Activated T-cell treated with anti-CD3 and anti-CD28 coated beads, Interleukin-2, amount 50 U/mL, for 4 hours (primary cell): ENCODE results near the gene EXOC2. TPM values are rescaled to one million over a fixed set of nuclear protein-coding genes. Genes with fewer than 3 reads are reported as not detected.

ENCODE experiments used
- ATAC-seq, 2 donors: fragments of 200-7000 bp; cut with Tn5 transposase; one replicate each; pipeline ENCODE4 v1.10.0; 2021
- DNase-seq: peaks from one replicate; pipeline ENCODE4 v3.0.0-alpha.2; 2020
- H3K27me3 Mint-ChIP-seq: one replicate; pipeline ENCODE4 v1.8.0; 2021; ENCODE audit warnings: low read depth, mixed read lengths
- H3K36me3 Mint-ChIP-seq: one replicate; pipeline ENCODE4 v1.8.0; 2022; ENCODE audit warnings: mixed read lengths; ENCODE audit not compliant: insufficient read depth
- H3K4me1 Mint-ChIP-seq: one replicate; pipeline ENCODE4 v1.8.0; 2021; ENCODE audit warnings: low read depth, mixed read lengths
- H3K4me3 Mint-ChIP-seq: one replicate; pipeline ENCODE4 v1.8.0; 2021; ENCODE audit warnings: mild to moderate bottlenecking, moderate library complexity, mixed read lengths
- H3K9me3 Mint-ChIP-seq: one replicate; pipeline ENCODE4 v1.8.0; 2021; ENCODE audit warnings: mixed read lengths
- total RNA-seq, 3 donors: library from RNA; stranded (reverse); gene quantifications; one replicate each; pipeline ENCODE4 v1.2.1, GENCODE V29; 2021

The EXOC2 gene
- total RNA-seq, 3 donors from 2014 or later = 29.8 to 31.3 (median 30.0) TPM

DNA sequence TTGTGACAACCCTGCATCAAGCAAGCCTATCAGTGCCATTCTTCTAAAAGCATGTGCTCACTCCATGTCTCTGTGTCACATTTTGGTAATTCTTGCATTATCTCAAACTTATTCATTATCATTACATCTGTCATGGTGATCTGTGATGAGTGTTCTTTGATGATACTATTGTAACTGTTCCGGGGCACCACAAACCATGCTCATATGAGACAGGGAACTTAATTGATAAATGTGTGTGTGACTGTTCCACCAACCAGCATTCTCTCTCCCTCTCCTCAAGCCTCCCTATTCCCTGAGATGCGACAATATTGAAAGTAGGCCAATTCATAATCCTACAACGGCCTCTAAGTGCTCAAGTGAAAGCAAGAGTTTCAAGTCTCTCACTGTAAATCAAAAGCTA lies 40.1 kb downstream of the EXOC2 start:
- H3K36me3 Mint-ChIP-seq = peaks cover 16% of the 10 kb centered on the region
- DNase-seq (no peak), ATAC-seq (peak; percentile 56 to 67)
- peaks cover 10% of the 10 kb centered on the region for H3K4me1 Mint-ChIP-seq
- no peaks in the 10 kb centered on the region for H3K27me3 Mint-ChIP-seq
- H3K9me3 Mint-ChIP-seq = no peaks in the 10 kb centered on the region
- no peak overlapping the region for H3K4me3 Mint-ChIP-seq

DNA sequence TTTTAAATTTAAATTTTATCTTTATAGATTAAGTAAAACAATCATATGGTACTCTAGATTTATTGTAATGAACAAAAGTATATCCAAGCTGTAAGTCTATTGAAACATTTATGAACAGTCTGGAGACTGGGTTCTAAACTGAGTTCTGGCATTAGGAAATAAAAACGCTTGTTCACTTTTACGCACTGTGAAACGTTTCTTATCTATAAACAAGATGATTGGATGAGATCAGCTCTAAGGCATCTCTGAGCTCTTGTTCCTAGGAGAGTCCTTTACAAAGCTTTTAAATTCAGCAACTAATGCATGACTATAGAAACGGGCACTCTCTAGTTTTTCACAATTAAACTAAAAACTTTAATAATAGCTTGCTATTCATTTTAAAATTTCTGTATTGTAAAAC lies 42.8 kb downstream of the EXOC2 start:
- Mint-ChIP-seq H3K9me3 (no peaks in the 10 kb centered on the region), H3K4me3 (no peak overlapping the region), H3K4me1 (peaks cover 30% of the 10 kb centered on the region), H3K27me3 (no peaks in the 10 kb centered on the region), H3K36me3 (peaks cover 10% of the 10 kb centered on the region)
- no peak for ATAC-seq
- DNase-seq = no peak

DNA sequence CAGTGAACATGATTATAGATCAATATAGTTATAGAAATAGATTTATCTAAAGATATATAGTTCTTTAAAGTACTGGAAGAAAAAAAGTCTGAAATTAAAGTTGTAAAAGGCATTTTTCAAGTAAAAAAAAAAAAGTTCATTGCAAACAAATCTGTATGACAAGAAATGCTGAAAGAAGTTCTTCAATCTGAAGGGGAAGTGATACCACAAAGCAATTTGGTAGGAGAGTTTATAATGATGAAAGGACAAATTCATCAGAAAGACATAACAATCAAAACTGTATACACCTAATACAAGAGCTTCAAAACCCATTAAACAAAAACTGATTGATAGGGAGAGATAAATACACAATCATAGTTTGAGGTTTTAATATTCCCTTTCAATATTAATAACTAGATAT lies 50.1 kb downstream of the EXOC2 start:
- H3K36me3 Mint-ChIP-seq = peaks cover 14% of the 10 kb centered on the region
- ATAC-seq = no peak
- no peak overlapping the region for H3K4me3 Mint-ChIP-seq
- H3K27me3 Mint-ChIP-seq = no peaks in the 10 kb centered on the region
- DNase-seq = no peak
- no peaks in the 10 kb centered on the region for H3K9me3 Mint-ChIP-seq
- H3K4me1 Mint-ChIP-seq = peaks cover 38% of the 10 kb centered on the region

DNA sequence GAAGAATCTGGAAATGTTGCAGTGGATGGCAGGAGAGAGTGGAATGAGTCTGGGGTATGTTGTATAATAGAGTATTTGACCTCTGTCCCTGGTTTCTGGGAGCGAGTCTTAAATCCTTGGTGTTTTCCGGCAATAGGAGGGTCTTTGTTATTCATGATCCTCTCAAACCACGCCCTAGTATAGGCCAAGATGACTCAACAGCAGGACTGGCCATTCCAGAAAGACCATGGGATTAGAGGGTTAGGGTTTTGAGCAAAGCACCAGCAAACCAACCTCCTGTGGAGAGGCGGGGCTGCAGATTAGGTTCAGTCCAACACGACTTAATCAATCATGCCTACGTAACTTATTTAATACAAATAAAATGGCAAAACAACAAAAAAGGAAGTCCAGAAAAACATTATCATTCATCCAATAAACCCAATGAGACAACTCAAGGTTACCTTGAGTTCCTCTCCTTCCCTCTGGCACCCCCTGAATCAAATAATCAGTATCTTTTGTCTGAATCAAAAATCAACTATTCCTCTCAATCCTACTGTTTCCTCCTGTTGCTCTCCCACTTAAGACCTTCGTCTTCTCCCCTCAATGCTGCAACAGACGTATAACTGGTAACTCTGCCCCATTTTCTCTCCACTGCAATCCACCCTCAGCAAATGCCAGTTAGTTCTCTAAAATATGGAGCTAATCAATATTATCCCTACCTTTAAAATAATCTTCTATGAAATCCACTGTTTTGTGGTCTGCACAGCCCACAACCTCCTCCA lies 51.5 kb downstream of the EXOC2 start:
- H3K27me3 Mint-ChIP-seq = no peaks in the 10 kb centered on the region
- DNase-seq = no peak
- H3K4me3 Mint-ChIP-seq = no peak overlapping the region
- no peak for ATAC-seq
- H3K4me1 Mint-ChIP-seq = peaks cover 28% of the 10 kb centered on the region
- no peaks in the 10 kb centered on the region for H3K9me3 Mint-ChIP-seq
- peaks cover 19% of the 10 kb centered on the region for H3K36me3 Mint-ChIP-seq

DNA sequence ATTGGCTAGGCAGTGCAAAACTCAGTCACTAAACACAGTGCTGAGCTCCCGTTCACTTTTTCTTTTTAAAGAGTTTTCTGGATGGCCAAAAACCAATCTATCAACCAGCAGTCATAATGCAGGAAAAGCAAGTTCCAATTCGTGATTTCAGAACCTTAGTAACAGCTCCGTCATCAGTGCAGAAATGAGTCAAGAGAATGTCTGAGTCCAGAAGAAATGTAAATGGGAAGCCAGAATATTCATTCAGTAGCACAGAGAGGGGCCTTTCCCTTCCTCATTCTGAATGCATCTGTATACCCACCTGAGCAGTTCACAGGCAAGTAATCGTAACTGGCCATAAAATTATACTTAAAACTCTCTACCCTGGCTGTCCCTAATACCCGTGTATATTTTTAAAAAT lies 56.5 kb downstream of the EXOC2 start:
- Mint-ChIP-seq H3K4me1 (peaks cover 6% of the 10 kb centered on the region), H3K36me3 (peaks cover 31% of the 10 kb centered on the region), H3K4me3 (no peak overlapping the region), H3K27me3 (no peaks in the 10 kb centered on the region), H3K9me3 (no peaks in the 10 kb centered on the region)
- DNase-seq (no peak), ATAC-seq (peak; percentile 70 to 75)

DNA sequence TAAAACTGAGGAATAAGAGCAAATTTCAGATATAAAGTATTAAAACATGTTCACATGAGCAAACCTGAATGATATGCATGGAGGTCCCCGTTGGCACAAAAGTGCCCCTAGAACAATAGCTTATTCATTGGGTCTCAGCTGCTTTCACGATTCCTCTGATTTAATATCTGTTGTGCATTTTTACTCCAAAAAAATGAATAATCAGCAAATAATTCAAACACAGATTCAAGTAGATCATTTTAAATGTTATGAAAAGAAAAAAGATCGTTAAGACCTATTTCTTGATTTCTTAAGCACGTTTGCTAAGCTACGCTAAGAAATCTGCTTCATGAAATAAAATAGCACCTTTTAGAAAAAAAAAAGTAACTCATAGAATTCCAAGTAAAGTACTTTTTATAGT lies 57.7 kb downstream of the EXOC2 start:
- Mint-ChIP-seq H3K4me1 (peaks cover 3% of the 10 kb centered on the region), H3K4me3 (no peak overlapping the region), H3K27me3 (no peaks in the 10 kb centered on the region), H3K36me3 (peaks cover 28% of the 10 kb centered on the region), H3K9me3 (no peaks in the 10 kb centered on the region)
- DNase-seq = no peak
- no peak for ATAC-seq

DNA sequence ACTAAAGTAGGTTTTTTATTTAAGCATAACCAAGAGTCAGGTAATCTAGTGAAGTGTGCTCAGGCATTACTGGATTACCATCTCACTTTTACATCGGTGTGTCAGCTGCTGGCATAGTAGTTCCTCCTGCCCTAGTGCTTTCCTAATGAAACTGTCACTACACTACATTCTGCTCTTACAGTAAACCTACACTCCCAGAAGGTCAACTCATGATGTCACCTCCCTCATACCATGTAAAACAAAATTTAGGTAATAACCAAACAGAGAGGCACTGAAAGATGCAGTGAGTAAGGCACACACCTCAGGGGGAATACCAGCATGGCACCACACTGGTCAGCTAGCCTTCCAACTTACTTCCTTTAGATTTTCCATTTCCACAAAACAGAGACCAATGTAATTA lies 59.3 kb downstream of the EXOC2 start:
- DNase-seq (no peak), ATAC-seq (no peak)
- Mint-ChIP-seq H3K27me3 (no peaks in the 10 kb centered on the region), H3K4me3 (no peak overlapping the region), H3K4me1 (peaks cover 9% of the 10 kb centered on the region), H3K36me3 (peaks cover 32% of the 10 kb centered on the region), H3K9me3 (no peaks in the 10 kb centered on the region)

DNA sequence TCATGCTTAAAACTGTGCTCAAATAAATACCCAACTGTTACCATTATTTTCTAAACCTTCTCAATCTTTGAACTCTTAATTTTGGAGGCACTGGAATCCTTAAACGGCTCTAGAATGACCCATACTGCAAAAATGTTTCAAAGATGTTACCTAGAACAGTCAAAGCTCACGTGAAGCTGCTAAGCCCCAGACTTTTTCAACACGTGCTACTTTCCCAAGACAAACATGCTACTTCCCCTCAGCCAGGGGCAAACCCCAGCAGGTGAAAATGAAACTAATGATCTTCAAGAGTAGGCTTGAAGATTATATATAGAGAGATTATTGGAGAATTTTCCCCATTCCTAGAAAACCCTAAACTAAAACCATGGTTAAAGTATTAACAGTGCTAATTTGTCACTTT lies 64.2 kb downstream of the EXOC2 start:
- no peak for DNase-seq
- H3K9me3 Mint-ChIP-seq = no peaks in the 10 kb centered on the region
- no peak overlapping the region for H3K4me3 Mint-ChIP-seq
- H3K27me3 Mint-ChIP-seq = no peaks in the 10 kb centered on the region
- H3K36me3 Mint-ChIP-seq = peaks cover 26% of the 10 kb centered on the region
- H3K4me1 Mint-ChIP-seq = peaks cover 11% of the 10 kb centered on the region
- ATAC-seq = no peak

DNA sequence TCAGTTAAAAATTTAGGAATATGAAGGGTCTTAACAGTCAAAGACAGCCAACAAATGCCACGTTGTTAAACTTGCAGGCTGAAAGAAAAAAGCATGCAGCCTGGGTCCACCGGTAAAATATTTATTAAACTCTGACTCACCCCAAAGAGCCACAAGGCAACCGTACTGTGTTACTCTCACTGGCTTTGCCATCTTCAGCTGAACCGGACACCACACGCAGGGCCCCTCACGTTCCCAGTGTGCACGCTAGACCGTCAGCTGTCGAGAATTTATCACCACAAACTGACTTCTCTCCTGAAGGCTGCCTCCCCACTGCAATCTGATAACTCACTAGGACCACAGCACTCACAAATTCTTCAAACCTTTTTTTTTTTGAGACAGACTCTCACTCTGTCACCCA lies 66.7 kb downstream of the EXOC2 start:
- no peak overlapping the region for H3K4me3 Mint-ChIP-seq
- peaks cover 11% of the 10 kb centered on the region for H3K4me1 Mint-ChIP-seq
- no peaks in the 10 kb centered on the region for H3K9me3 Mint-ChIP-seq
- ATAC-seq = no peak
- peaks cover 21% of the 10 kb centered on the region for H3K36me3 Mint-ChIP-seq
- H3K27me3 Mint-ChIP-seq = no peaks in the 10 kb centered on the region
- no peak for DNase-seq

DNA sequence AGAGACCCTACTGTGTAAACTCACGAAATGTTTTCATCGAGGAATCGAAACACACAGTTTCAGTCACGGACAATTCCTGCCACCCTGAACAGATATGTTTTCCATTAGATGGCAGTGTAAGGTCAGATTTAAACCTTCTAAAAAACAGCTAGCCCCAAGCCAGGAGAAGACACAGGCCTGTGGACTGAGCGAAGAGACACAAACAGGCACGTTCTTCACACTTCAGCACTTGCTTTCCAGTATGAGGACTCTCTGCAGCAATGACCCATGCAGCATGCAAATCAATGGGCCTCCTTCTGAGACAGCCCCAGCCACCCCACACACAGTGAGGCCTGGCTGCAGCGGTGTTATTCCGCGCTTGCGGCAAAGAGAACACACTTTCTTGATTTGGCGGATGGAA lies 68.0 kb downstream of the EXOC2 start:
- ATAC-seq (no peak), DNase-seq (no peak)
- Mint-ChIP-seq H3K4me3 (no peak overlapping the region), H3K27me3 (no peaks in the 10 kb centered on the region), H3K36me3 (peaks cover 21% of the 10 kb centered on the region), H3K9me3 (no peaks in the 10 kb centered on the region), H3K4me1 (peaks cover 11% of the 10 kb centered on the region)

DNA sequence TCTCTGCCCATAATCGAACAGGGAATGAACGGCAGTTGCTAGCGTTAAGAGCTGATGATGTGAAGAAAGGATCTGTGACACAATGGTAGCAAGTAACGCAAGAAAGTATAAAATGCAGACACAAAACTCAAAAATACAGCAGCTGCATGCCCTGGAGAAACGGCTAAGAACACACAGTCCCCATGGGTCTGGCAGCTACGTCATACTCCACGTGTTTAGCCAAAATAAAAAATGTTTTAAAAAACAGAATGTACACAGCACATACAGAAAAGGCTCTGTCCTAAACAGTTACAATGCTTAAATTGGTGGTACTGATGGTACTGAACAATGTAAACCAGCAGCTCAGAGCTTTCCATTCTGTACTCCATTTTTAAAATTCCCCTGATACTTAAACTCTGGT lies 70.5 kb downstream of the EXOC2 start:
- Mint-ChIP-seq H3K36me3 (peaks cover 17% of the 10 kb centered on the region), H3K9me3 (no peaks in the 10 kb centered on the region), H3K27me3 (no peaks in the 10 kb centered on the region), H3K4me1 (no peaks in the 10 kb centered on the region), H3K4me3 (no peak overlapping the region)
- no peak for ATAC-seq
- DNase-seq = no peak

DNA sequence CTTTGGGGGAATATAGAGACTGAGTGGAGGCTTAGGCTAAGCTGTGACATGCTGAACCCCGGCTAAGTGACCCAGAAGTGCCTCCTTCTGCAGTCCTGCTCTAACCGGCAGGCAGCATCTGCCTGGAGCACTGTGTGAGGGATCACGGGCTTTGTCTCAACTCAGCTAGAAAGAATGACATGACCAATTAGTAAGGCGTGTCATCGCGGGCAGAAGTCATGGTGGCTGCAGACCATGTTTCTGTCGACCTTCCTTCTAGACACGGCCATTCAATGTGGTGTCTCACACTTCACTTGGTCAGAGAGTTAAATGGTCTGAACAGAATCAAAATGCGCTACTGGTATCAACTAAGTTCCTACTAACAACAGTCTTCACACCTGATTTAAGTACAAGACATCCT lies 71.0 kb downstream of the EXOC2 start:
- Mint-ChIP-seq H3K4me3 (no peak overlapping the region), H3K4me1 (peaks cover 2% of the 10 kb centered on the region), H3K36me3 (peaks cover 22% of the 10 kb centered on the region), H3K27me3 (no peaks in the 10 kb centered on the region), H3K9me3 (no peaks in the 10 kb centered on the region)
- no peak for ATAC-seq
- no peak for DNase-seq

DNA sequence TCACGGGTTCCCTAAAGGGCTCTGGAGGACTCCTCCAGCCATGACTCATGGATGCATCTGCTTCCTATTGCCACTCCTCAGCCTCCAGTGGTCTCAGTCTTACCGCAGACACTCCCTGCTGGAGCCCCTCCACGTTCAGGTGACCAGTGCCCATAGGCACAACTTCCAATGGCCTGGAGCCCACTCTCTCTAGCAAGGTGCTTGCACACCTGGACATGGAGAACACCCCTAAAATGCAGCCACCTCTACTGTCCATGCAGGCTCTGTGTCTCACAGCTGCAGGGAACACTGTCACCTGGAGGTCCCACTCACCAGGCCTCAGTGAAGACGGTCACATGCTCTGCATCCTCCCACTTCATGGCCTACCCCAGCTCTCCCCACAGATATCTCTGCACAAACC lies 72.0 kb downstream of the EXOC2 start:
- DNase-seq (no peak), ATAC-seq (no peak)
- H3K4me1 Mint-ChIP-seq = peaks cover 2% of the 10 kb centered on the region
- peaks cover 25% of the 10 kb centered on the region for H3K36me3 Mint-ChIP-seq
- no peaks in the 10 kb centered on the region for H3K27me3 Mint-ChIP-seq
- no peaks in the 10 kb centered on the region for H3K9me3 Mint-ChIP-seq
- H3K4me3 Mint-ChIP-seq = no peak overlapping the region

DNA sequence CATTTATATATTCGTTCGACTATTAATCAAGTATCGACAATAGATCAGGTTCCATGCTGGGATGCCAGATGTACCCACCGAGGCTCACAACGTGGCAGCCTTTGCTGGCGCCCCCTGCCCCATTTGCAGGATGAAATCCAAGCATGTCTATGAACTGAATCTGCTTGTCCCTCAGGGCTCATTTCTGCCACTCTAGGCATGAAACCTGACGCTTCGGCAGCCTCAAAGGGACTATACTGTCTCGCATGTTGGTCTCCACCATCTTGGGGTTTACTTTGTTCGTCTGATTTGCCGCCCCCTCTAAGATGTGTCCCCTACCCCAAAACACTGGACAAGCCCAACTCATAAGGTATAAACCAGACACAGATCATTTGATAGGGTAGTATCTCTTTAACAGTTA lies 72.8 kb downstream of the EXOC2 start:
- peaks cover 2% of the 10 kb centered on the region for H3K4me1 Mint-ChIP-seq
- H3K9me3 Mint-ChIP-seq = no peaks in the 10 kb centered on the region
- no peak for ATAC-seq
- no peak for DNase-seq
- no peaks in the 10 kb centered on the region for H3K27me3 Mint-ChIP-seq
- no peak overlapping the region for H3K4me3 Mint-ChIP-seq
- peaks cover 29% of the 10 kb centered on the region for H3K36me3 Mint-ChIP-seq

DNA sequence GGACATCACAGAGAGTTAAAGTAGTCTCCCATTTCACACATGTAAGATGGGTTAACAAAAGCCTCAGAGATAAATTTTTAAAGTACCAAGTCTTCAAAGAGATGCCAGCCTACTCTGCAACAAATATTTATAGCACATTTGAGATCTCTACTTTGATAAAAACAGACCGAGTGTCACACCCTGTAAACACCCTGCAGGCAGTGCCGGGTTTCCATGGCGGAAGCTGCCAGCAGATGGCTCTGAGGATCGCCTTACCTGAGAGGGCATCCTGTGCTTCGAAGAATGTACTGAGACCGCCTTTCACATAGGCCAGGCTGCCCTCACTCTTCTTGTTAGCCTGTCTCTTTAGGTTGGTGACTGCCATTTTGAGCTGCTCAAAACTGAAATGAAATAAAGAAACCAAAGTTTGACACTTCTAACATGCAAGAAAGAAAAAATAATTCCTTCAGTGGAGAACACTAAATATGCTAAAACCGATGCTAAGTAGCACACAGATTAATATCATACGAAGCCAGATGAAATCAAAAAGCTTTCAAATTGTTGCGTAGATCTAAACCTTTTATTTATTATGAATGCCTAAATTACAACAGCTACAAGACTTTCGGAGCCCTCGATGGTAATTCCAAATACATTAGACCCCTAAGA lies 75.4 kb downstream of the EXOC2 start:
- Mint-ChIP-seq H3K9me3 (no peaks in the 10 kb centered on the region), H3K4me3 (no peak overlapping the region), H3K4me1 (peaks cover 2% of the 10 kb centered on the region), H3K36me3 (peaks cover 29% of the 10 kb centered on the region), H3K27me3 (no peaks in the 10 kb centered on the region)
- DNase-seq (no peak), ATAC-seq (no peak)
